EH (cell line): Measurements from ENCODE around the gene ADSL.
A peak's percentile ranks its signal among the peaks of the same experiment; 100 is the strongest.

Source experiments
- DNase-seq: peaks from one replicate; pipeline ENCODE4 v3.0.0-alpha.2; 2015; ENCODE audit warnings: low read depth

ADSL gene

DNA sequence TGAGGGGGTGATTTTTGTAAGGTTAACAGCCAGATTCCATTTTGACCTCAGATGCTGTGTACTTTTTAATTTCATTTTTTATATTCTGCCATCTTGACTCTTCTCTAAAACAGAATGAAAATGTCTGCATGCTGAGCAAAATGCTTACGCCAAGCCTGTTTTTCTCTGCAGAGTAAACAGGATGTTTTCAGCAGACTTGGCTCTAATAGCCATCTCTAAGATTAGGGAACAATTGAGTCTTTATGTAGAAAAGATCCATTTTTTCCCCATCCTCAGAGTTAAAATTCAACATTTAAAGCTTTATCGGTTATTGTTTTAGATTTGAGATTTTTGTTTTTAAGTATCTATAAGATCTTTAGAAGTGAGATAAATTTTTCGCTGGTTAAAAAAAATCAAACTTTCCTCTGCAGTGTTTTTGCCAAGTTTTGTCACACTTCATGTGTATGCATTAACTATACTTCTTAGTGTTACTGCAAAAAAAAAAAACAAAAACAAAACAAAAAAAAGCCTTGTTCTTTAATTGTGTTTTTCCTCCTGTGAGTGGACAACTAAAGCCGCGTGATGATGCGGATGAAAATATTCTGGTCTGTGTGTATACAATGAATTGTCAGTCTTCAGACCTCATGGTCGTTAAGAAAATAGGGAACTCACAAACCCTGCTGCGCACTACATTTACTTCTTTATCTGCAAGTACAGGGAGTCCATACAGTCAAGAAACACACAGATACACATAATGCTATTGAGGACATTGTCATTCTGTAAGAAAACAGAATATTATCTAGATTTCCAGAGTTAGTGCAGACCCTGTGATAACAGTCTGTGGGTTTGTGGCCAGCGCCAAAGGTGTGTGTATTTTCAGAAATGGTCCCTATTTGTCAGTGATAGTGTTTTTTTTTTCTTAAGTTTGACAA, 17.5 kb upstream of the ADSL start:
- DNase-seq, result no peak

DNA sequence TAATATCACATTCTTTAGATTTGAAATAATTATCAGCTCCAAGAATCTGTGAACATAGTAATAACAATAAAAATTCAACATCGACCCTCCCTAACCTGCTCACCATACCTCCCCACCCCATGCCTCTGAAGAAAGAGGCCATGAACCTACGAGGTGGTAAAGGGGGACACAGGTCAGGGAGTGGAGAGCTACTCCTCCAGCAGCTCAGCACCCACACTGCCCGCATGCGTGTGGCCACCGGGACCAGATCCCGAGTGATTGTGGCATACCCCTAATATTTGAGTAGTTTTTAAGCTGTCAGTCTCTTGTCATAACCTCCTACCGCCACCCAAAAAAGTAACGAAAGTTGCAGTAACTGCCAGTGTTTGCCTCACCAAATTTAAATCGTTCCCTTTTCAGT, 16.8 kb upstream of the ADSL start:
- DNase-seq, result no peak

- no peak for DNase-seq
Observed at GRCh38 chr22:40330086-40330485, 16.2 kb upstream of the ADSL start.

- no peak for DNase-seq
Observed at GRCh38 chr22:40330615-40331014, 15.7 kb upstream of the ADSL start.

DNA sequence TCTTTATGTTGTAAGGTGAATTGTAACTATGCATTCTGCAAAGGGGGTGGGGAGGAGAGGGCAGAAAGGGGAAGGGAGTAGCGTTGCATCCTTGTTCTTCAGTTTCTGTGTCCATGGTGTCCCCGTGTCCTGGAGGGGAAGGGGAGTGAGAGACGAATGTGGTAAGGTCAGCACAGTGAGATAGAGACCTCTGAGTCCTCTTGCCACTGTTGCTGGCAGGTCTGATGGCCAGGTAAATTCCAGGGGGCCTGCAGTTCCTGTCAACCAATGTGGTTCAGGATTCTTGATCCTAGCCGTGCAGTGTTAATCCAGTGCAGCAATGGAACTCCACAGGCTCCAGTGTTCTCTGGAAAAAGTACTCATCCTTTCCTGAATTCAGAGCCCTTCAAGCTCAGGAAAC, 14.6 kb upstream of the ADSL start:
- no peak for DNase-seq

DNA sequence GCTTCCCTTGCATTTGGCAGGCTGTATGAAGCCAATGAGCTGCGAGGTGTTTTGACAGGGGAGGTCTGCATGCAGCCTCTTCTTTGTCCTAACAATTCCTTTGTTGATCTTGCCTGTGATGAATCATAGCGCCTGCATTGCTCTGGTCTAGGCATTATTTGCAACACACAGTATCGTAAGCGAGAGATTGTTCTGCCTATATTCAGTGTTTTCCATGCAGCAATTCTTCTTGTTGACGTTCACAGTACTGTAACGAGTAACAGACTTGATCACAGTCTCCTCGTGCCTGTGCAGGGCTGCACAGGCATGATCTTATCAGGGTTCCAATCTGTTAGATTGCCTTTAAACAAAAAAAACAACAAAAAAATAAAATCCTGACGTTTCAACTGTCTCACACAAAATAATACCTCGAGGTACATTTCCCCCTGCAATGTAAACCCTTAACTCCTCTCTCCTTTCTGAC, 13.9 kb upstream of the ADSL start:
- DNase-seq, result peak; percentile 37

- no peak for DNase-seq
Observed at GRCh38 chr22:40334060-40334459, 12.2 kb upstream of the ADSL start.

DNA sequence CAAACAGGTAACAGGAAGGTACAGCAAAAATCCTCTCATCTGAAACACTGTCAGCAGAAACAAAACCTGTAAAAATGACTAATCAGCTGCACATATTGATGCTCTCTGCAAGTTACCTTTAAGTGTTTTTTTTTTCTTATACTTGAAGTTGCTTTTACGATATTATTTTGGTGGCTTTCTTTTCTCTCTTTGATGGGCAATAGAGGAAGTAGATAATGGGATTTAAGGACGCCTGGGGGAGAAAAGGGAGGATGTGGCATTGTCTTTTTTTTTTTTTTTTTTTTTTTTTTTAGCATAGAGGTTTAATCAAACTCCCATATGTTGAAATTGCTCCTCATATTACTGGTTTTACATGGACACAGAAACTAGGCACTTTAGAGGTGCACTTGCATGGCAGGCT, 11.4 kb upstream of the ADSL start:
- DNase-seq, result no peak

- no peak for DNase-seq
Observed at GRCh38 chr22:40335358-40335757, 10.9 kb upstream of the ADSL start.

- no peak for DNase-seq
Observed at GRCh38 chr22:40340044-40340443, 6.3 kb upstream of the ADSL start.

GRCh38 chr22:40341604-40342003, 4.7 kb upstream of the ADSL start:
- DNase-seq, result no peak

DNA sequence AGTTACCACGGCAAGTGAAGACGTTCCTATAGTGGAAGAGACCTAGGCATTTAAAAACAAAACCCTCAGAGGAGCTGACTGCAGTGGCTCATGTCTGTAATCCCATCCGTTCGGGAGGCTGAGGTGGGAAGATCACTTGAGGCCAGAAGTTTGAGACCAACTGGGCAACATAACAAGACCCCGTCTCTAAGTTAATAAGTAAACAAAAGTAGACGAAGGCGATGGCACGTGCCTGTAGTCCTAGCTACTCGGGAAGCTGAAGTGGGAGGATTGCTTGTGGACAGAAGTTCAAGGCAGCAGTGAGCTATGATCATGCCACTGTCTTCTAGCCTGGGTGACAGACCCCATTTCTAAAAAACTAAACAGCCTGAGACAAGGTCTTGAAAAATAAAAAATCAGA, 3.8 kb upstream of the ADSL start:
- no peak for DNase-seq

- DNase-seq, result peak; percentile 22
Observed at GRCh38 chr22:40345271-40345670, 1.0 kb upstream of the ADSL start.

DNA sequence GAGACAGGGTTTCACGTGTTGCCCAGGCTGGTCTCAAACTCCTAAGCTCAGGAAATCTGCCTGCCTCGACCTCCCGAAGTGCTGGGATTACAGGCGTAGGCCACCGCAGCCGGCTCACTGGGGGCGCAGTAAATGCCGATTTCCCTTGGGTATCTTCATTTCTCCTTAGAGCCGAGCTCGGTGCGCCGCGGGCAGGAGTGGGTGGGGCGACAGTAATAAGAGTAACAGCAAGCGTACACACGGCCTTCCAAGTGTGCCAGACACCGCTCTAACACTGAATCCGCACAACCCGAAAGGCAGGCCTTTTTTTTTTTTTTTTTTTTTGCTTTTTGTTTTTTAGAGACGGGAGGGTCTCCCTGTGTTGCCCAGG, 500 bp upstream of the ADSL start:
- DNase-seq, result peak; percentile 50

DNA sequence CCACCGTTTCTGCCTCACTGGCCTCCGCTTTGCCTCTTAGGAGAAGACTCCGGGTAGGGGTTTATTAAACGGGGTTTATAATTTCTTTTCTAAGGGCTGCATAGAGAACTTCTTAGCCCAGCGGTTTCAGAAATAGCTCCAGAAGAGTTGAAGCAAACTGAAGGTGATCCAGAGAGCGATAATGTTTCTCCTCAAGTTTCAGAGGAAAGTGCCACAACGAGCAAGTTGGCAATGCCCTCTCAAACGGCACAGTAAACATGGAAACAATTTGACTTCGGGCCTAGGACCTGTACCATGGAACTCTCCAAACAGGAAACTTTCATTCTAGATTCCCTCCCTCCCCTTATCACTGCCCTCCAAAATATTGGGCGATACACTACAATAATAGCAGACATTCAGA, 1.0 kb downstream of the ADSL start:
- DNase-seq, result no peak

- DNase-seq, result peak; percentile 67
Observed at GRCh38 chr22:40348025-40348658, 1.8 kb downstream of the ADSL start.

GRCh38 chr22:40352763-40353162, 6.5 kb downstream of the ADSL start:
- no peak for DNase-seq

DNA sequence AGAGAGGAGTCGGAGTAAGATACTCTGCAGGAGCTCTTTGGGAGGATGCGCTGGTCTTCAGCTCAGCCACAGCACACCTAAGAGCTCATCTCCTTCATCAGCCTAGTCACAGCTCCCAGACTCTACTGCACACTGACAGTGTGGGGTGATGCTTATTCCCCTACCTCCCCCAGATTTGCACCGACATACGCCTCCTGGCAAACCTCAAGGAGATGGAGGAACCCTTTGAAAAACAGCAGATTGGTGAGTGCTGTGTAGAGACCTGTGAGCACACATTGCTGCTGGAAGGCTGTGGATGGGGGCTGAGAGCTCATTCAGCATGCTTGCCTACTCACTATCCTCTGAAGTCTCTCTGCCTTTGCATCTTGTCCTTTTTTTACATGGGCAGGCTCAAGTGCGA, 14.8 kb downstream of the ADSL start:
- no peak for DNase-seq

GRCh38 chr22:40363059-40363458, 16.8 kb downstream of the ADSL start:
- peak; percentile 87 for DNase-seq

DNA sequence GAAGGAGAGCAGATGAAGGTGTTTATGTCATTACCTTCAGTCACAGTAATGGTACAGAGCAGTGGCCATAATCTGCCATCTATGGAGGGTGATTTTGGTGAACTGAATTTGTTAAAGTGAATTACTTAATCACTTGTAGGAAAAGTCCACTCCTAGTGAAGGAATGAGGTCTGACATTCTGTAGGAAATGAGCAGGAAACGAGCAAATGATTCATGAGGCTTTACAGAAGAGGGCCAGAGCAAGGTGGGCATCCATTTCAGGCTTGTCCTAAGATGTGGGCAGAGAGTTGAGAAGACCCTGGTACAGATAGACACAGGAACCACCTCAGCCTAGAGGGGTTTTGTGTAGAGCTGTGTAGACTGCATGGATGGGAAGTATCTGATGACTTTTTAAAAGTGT, 18.1 kb downstream of the ADSL start:
- DNase-seq, result no peak

GRCh38 chr22:40366068-40366467, 19.8 kb downstream of the ADSL start:
- no peak for DNase-seq

DNA sequence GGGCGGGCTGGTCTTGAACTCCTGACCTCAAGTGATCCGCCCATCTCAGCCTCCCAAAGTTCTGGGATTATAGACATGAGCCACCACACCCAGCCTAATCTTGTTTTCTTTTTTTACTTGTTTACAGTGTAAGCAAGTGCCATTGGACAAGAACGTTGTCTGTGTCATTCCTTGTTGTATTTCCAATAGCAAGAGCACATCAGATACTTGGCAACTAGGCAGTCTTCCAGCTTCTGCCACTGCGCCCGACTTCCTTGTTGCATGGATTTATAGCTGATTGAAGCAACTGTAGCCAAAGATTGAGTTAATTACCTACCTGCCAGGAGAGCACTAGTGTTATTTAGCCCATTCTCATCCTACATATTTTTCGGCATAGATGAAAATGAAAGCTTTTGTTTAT, 21.0 kb downstream of the ADSL start:
- no peak for DNase-seq

- no peak for DNase-seq
Observed at GRCh38 chr22:40368016-40368415, 21.7 kb downstream of the ADSL start.

DNA sequence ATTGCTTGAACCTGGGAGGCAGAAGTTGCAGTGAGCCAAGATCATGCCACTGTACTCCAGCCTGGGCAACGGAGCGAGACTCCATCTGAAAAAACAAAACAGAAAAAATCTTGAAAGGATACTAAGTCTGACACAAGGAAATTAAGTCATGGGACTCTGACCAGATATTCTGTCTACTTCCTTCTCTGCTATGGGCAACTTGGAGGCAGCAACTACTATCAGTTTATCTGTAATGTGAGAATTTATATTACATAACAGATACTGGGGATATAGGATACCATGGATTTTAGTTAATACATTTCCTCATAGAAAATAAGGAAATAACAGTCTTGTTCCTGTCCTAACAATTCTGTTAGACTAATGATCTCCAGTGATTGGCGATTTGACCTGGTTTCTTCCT, 22.5 kb downstream of the ADSL start:
- no peak for DNase-seq
